HL-60 (cell line): ENCODE measurements around the gene CTBP2.

Experiments used
- CTCF ChIP-seq: IDR thresholded peaks from one replicate; pipeline ENCODE4 v1.5.1; 2011; ENCODE audit warnings: low read length, control low read depth, inconsistent platforms; ENCODE audit not compliant: insufficient read depth
- POLR2AphosphoS5 ChIP-seq: IDR thresholded peaks from 2 replicates; pipeline ENCODE4 v1.6.1; 2012; ENCODE audit warnings: low read depth

- TF ChIP-seq CTCF (no peak), POLR2AphosphoS5 (no peak)
These were observed 1.4 kb upstream of the CTBP2 start for GRCh38 chr10:125161707-125162119.
